ENCODE measurements around the gene ZNF490.

DNA sequence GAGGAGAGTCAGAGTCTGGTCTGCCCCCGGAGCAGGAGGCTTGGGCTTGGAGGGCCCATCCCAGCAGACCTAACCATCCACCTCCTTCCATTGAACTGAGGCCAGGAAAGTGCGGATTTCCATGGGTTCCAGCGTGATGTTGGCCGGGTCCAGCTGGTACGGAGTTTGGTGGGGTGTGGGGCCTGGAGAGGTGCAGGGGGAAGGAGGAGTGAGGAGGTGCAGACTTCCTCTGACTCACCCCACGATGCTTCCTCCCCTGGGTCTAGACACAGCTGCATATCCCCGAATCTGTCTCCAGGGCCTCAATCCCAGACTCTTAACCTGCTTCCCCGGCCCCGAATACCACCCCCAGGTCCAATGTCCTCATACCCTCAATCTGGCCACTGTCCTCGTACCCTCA, 35.9 kb upstream of the ZNF490 start:
- TF ChIP-seq GATA1 (IDR thresholded peaks at IDR 0.05; ENCODE audit: low read depth, low read length) = no peak
- no peak for TF ChIP-seq POLR2A (IDR thresholded peaks at IDR 0.05; ENCODE audit: low read length)

Data from erythroblast (primary cell).